Ureter (tissue), 1 donor: ENCODE data around the gene TRNT1. TPM values are rescaled to one million over a fixed set of nuclear protein-coding genes. Genes with fewer than 3 reads are reported as not detected.

Experiments used
- DNase-seq: peaks from one replicate; pipeline ENCODE4 v3.0.0-alpha.2; 2020; ENCODE audit warnings: low spot score
- total RNA-seq: library from RNA; stranded (reverse); gene quantifications from one replicate; pipeline ENCODE4 v1.2.4, GENCODE V29; 2023
- donor health status: DM: yes; HTN: yes; CAD: no.

TRNT1 gene
- total RNA-seq, 1 donor from 2014 or later, result 44.0 TPM

GRCh38 chr3:3178498-3179328, 52.0 kb downstream of the TRNT1 start:
- DNase-seq, result no peak

- peak; percentile 86 for DNase-seq
These were observed 52.8 kb downstream of the TRNT1 start, which contains the start of gene CRBN for GRCh38 chr3:3179407-3180094. Gene CRBN (minus strand): TSS chr3:3179691. CDS start chr3:3179687, 4 bp downstream.

DNA sequence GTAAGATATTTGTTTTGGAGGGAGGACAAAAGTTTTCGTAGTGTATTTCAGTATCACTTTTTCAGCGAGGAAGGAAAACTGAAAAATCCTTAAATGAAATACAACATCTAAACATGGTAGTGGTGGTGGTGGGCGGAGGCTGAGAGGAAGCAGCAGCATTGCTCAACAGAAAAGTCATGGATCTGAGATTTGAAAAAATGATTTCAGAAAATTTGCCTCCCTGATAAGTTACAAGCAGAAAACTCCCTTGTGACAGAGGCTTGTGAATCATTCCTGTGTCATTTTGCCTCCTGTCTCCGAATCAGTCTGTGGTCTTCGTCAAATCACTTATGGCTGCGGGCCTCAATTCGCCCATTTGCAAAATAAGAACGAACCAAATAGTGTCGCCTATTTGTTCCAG, 53.7 kb downstream of the TRNT1 start:
- DNase-seq, result no peak

DNA sequence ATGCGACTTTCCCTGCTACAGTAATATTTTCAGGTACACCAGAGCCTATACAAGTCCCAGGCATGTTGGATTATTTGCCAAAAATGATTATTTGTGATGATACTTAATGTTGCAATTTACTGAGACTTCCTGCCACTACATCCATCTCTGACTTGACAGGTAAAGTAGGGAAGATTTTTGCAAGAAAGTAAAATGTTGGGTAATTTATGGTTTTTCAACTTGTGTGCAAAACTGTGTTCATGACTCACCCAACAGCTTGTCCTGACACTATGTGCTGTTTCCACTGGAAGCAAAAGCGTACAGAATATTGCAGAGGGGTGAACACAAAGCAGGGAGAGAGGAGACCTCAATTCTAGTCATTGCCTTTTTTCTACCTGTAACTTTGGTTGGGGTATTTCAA, 58.1 kb downstream of the TRNT1 start:
- no peak for DNase-seq

DNA sequence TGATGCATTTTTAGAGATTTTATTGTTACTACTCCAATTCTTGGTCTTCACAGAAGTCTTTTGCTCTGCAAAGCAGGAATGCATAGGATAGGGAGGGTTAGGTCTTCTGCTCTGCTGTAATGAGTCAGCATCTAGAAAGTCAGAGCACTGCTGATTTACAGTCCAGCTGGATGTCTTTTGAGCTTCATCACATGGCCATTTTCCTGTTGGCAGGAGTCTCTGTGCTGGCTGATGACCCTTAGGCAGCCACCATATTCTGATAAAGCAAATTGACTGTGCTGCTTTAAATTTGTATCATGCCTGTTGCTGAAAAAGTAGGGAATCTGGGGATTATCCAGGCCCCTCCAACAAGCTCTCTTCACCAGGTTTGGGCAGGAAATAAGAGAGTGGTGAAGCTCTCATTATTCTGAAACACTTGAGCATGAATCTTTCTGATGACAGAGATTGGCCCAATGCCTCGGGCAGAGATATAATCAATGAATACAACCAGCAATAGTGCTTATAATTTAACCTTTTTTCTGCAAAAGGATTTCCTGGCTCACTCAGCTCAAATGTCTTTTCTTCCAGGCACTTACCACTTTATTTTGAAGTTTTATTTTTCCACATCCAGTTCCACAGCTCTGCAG, 62.5 kb downstream of the TRNT1 start:
- no peak for DNase-seq

- DNase-seq, result no peak
These were observed 63.2 kb downstream of the TRNT1 start for GRCh38 chr3:3189961-3190360.

- no peak for DNase-seq
These were observed 65.0 kb downstream of the TRNT1 start for GRCh38 chr3:3191675-3192285.

DNA sequence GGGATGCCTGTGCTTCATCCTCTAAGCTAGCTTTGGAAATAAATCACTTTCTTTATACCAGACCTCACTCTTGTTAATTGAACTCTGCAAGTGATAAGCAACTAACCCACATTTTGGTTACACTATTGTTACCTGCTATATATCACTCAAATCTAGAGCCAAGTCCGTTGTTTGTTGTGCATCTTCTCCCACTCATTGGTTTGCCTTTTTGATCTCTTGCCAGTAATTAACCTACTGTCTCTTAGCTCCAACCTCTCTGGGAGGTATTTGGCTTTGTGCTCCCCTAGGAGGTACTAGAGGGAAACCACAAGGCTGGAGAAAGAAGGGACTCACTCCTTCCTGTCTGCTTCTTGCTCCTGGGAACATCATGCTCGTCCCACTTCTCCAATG, 65.5 kb downstream of the TRNT1 start:
- no peak for DNase-seq

- DNase-seq, result no peak
These were observed 68.1 kb downstream of the TRNT1 start for GRCh38 chr3:3194861-3195260.

DNA sequence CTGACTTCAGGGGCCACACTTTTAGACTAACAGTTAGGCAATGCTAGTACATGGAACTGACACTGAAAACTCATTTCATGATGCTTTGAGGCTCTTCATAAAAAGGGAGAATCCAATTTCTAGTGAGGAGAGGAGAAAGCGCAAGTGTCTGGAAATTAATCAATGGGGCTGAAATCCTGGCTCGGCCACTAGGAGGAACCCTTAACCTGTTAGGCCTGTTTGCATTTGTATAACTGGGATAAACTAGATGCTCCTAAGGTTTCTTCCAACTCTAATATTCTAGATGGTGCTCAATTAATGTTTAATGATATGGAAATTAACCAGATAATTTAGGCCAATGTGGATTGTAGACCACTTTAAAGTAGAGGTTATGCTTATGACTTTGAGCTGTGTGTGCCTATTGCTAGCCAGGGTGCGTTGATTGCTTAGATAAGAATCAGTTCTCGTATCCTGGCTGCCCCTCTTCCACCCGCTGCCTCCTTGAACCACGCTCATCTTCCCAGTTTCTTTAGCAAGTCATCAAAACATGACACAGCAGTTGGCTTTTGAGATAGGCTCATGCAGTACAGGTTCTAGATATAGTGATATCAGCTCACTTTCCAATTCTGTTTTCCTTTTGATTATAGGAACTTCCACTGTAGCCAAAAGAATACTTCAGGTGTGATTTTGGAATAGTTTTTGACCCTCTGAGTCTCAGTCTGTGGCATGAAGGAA, 69.6 kb downstream of the TRNT1 start:
- no peak for DNase-seq

Other genes with a start within 250 kb of the TRNT1 start
- not detected for gene IL5RA, start 16.6 kb upstream of the TRNT1 start, total RNA-seq
- gene CRBN, start 52.8 kb downstream of the TRNT1 start, total RNA-seq, result 51.9 TPM